HepG2 (cell line): ENCODE data around the gene RBM15B. TPM values are rescaled to one million over a fixed set of nuclear protein-coding genes. Genes with fewer than 3 reads are reported as not detected.
A peak's percentile ranks its signal among the peaks of the same experiment; 100 is the strongest.

Source experiments
- ATAC-seq: fragments of 200-7000 bp; cut with Tn5 transposase; 3 replicates; pipeline ENCODE4 v1.9.1; 2020; ENCODE audit warnings: mild to moderate bottlenecking, moderate library complexity
- BruUV-seq: library from RNA; stranded (reverse); fragments of 400-500 nt; replicated peaks from 2 replicates; lab custom pipeline; 2021; lab: Mats Ljungman, UMichigan
- CTCF ChIA-PET: fragments of 300-600 bp; formaldehyde crosslinking; extraction: SDS; loops from one replicate; lab custom pipeline; 2021; ENCODE audit warnings: low total read pairs, inconsistent platforms, low intra/inter-chr PET ratio; lab: Yijun Ruan, JAX
- POLR2A ChIA-PET: fragments of 350-600 bp; sonication (Branson Sonifier 250); formaldehyde crosslinking; loops from one replicate; lab custom pipeline; 2020; ENCODE audit warnings: antibody characterized with exemption, inconsistent platforms; lab: Yijun Ruan, JAX
- DNase-seq: peaks from one replicate; pipeline ENCODE4 v3.0.0-alpha.2; 2015; ENCODE audit warnings: low spot score
- FAIRE-seq: peaks from 3 replicates; lab custom pipeline; 2011; peaks lifted over from hg19 to GRCh38; lab: Jason Lieb, UNC
- H2AFZ ChIP-seq: one replicate; pipeline ENCODE4 v1.6.1; 2011; ENCODE audit warnings: low read length, inconsistent platforms
- H3K27ac ChIP-seq: fragments of 300-600 bp; 3 replicates; pipeline ENCODE4 v1.8.0; 2011; ENCODE audit warnings: mixed run types, mild to moderate bottlenecking, mixed read lengths, low read length, inconsistent platforms; ENCODE audit not compliant: insufficient read depth; ENCODE audit errors: extremely low read length
- H3K27me3 ChIP-seq, 2 experiments: fragments of 200-600 bp in 1 of 2; 2 replicates in 1 of 2; 3 replicates in 1 of 2; pipeline versions ENCODE4 v1.6.0 to v1.8.0; 2011; ENCODE audit warnings: low read length in 2 of 2, mild to moderate bottlenecking in 2 of 2, moderate library complexity in 2 of 2, inconsistent platforms in 1 of 2; ENCODE audit not compliant: insufficient read depth in 2 of 2, control insufficient read depth in 1 of 2
- H3K36me3 ChIP-seq, 2 experiments: fragments of 200-600 bp in 1 of 2; replicated peaks in 1 of 2; 2 replicates in 1 of 2; 3 replicates in 1 of 2; pipeline versions ENCODE4 v1.5.1 to v1.8.0; 2011; ENCODE audit warnings: low read length in 2 of 2, inconsistent platforms in 1 of 2; ENCODE audit not compliant: insufficient read depth in 2 of 2, control insufficient read depth in 1 of 2
- H3K4me1 ChIP-seq: 2 replicates; pipeline ENCODE4 v1.5.1; 2012; ENCODE audit warnings: low read length, inconsistent platforms; ENCODE audit not compliant: insufficient read depth
- H3K4me2 ChIP-seq: 2 replicates; pipeline ENCODE4 v1.6.0; 2011; ENCODE audit warnings: low read depth, low read length, inconsistent platforms
- H3K4me3 ChIP-seq, 3 experiments: fragments of 200-600 bp in 1 of 3; sonication (generic), shearing (Covaris generic) in 1 of 3; replicated peaks in 1 of 3; 2 replicates each; pipeline ENCODE4 v1.5.1; 2011 to 2016; ENCODE audit warnings: low read length in 3 of 3, inconsistent platforms in 2 of 3, low read depth in 2 of 3, mild to moderate bottlenecking in 2 of 3, control low read depth in 1 of 3, mixed read lengths in 1 of 3; ENCODE audit not compliant: insufficient read depth in 1 of 3
- H3K79me2 ChIP-seq: one replicate; pipeline ENCODE4 v1.6.1; 2011; ENCODE audit warnings: low read length, inconsistent platforms; ENCODE audit not compliant: insufficient read depth
- H3K9ac ChIP-seq: 2 replicates; pipeline ENCODE4 v1.6.0; 2011; ENCODE audit warnings: mild to moderate bottlenecking, low read depth, low read length, inconsistent platforms; ENCODE audit not compliant: insufficient read depth
- H3K9me3 ChIP-seq: 2 replicates; pipeline ENCODE4 v1.5.1; 2012; ENCODE audit warnings: mild to moderate bottlenecking, low read length
- H4K20me1 ChIP-seq: 2 replicates; pipeline ENCODE4 v1.6.0; 2011; ENCODE audit warnings: inconsistent platforms, mild to moderate bottlenecking, low read length, moderate library complexity; ENCODE audit not compliant: insufficient read depth
- DMAP1 ChIP-seq: IDR thresholded peaks from 2 replicates; pipeline ENCODE4 v1.6.1; 2016
- DNMT1 ChIP-seq: sonication (generic); formaldehyde crosslinking; IDR thresholded peaks from 2 replicates; pipeline ENCODE4 v1.5.1; 2020; ENCODE audit warnings: mild to moderate bottlenecking, missing genetic modification reagents
- PATZ1 ChIP-seq: sonication (generic); formaldehyde crosslinking; IDR thresholded peaks from 2 replicates; pipeline ENCODE4 v1.4.0; 2020; ENCODE audit warnings: missing genetic modification reagents
- RBFOX2 ChIP-seq: fragments of 200-400 bp; formaldehyde crosslinking; IDR thresholded peaks from 2 replicates; pipeline ENCODE4 v1.6.1; 2017; ENCODE audit warnings: low read depth, mild to moderate bottlenecking, low read length
- STAG1 ChIP-seq: sonication (generic); formaldehyde crosslinking; IDR thresholded peaks from 2 replicates; pipeline ENCODE4 v1.4.0; 2020; ENCODE audit warnings: missing genetic modification reagents
- TBX2 ChIP-seq: sonication (generic); formaldehyde crosslinking; IDR thresholded peaks from 2 replicates; pipeline ENCODE4 v1.5.0; 2020; ENCODE audit warnings: missing genetic modification reagents, mild to moderate bottlenecking, borderline replicate concordance
- TFAP4 ChIP-seq: sonication (generic); IDR thresholded peaks from 2 replicates; pipeline ENCODE4 v1.6.1; 2016; ENCODE audit warnings: low read depth, borderline replicate concordance
- ZBTB33 ChIP-seq: sonication (generic); formaldehyde crosslinking; IDR thresholded peaks from 2 replicates; pipeline ENCODE4 v1.4.0; 2020; ENCODE audit warnings: missing genetic modification reagents
- ZBTB38 ChIP-seq: sonication (generic); formaldehyde crosslinking; IDR thresholded peaks from 2 replicates; pipeline ENCODE4 v1.5.1; 2020; ENCODE audit warnings: mild to moderate bottlenecking, missing genetic modification reagents
- ZEB1 ChIP-seq: IDR thresholded peaks from 2 replicates; pipeline ENCODE4 v1.6.1; 2012; ENCODE audit warnings: mild to moderate bottlenecking, low read depth, inconsistent platforms; ENCODE audit not compliant: insufficient replicate concordance
- ZNF281 ChIP-seq: sonication (generic); formaldehyde crosslinking; IDR thresholded peaks from 2 replicates; pipeline ENCODE4 v1.4.0; 2020; ENCODE audit warnings: missing genetic modification reagents, borderline replicate concordance
- ZNF629 ChIP-seq: sonication (generic); formaldehyde crosslinking; conservative IDR thresholded peaks from 2 replicates; pipeline ENCODE4 v1.5.0; 2020; ENCODE audit warnings: missing genetic modification reagents
- ZNF740 ChIP-seq: sonication (generic); formaldehyde crosslinking; IDR thresholded peaks from 2 replicates; pipeline ENCODE4 v1.4.0; 2020; ENCODE audit warnings: missing genetic modification reagents
- WGBS: methylation state at CpG from one replicate; pipeline ENCODE4 v1.1.6; 2017; ENCODE audit warnings: low lambda C conversion rate; 5-methylcytosine and 5-hydroxymethylcytosine counted together
- in situ Hi-C: cut with HindIII; loops from 2 replicates; pipeline ENCODE4 v1.10.0; 2017; ENCODE audit warnings: low pct_unique_long_range_greater_than_20kb; ENCODE audit not compliant: extremely low pct_ligation_motif_present
- intact Hi-C: fragments of 100-400 bp; cut with micrococcal nuclease; formaldehyde crosslinking; loops from one replicate; pipeline ENCODE4 v1.10.0; 2022; ENCODE audit not compliant: unreplicated experiment
- polyA plus RNA-seq, 8 experiments: library from polyadenylated mRNA; depleted of rRNA in 3 of 8; stranded (reverse) in 7 of 8; unstranded in 1 of 8; fragments of >200 nt; fragmentation: Illumina TruSeq in 4 of 8; extraction: Trizol in 4 of 8; gene quantifications; 2 replicates each; pipeline versions ENCODE4 v1.2.1 to v1.2.3, GENCODE V29; 2011 to 2016; ENCODE audit warnings: low read depth in 4 of 8, missing spikeins in 1 of 8, mixed read lengths in 1 of 8; ENCODE audit not compliant: insufficient read depth in 1 of 8
- total RNA-seq, 5 experiments: library from RNA; depleted of rRNA; stranded (reverse); fragments of >200 nt; fragmentation: Illumina TruSeq; extraction: Trizol; gene quantifications; 2 replicates each; pipeline ENCODE4 v1.2.3, GENCODE V29; 2016; ENCODE audit warnings: low read depth in 1 of 5

RBM15B gene
- total and polyA plus RNA-seq, 2 of the 13 experiments (the other 11 are each of a cell fraction or from before 2014, with no cell fraction given), result 8.2 to 19.3 TPM

GRCh38 chr3:51389423-51390183, 1.5 kb upstream of the RBM15B start:
- CTCF ChIA-PET, result interaction anchor here (1.3 kb wide), 1 partner anchor 45 kb away, joined by 4 read pairs; no protein-coding TSS in a partner anchor
- 78% methylated on average over 5 of the region's 6 CpGs for WGBS
- BruUV-seq, result no TSS peak
- peak; percentile 73; the same call in 1 of the 2 replicates for TF ChIP-seq ZBTB33
- peak; percentile 28; the same call in 1 of the 2 replicates for TF ChIP-seq TBX2 (CRISPR knock-in tag)
- peak; percentile 74; the same call in 1 of the 2 replicates for TF ChIP-seq ZBTB38
- TF ChIP-seq ZNF281 (CRISPR knock-in tag), result peak; percentile 38; the same call in 1 of the 2 replicates
- 0 out of 2 replicates have a peak, but pooled peaks have one; percentile 35 for TF ChIP-seq ZNF629 (CRISPR knock-in tag)
- peak; percentile 48 for TF ChIP-seq ZEB1
- TF ChIP-seq TFAP4, result peak; percentile 90
- peak; percentile 86 for TF ChIP-seq PATZ1 (CRISPR knock-in tag)
- TF ChIP-seq ZNF740, result 0 out of 2 replicates have a peak, but pooled peaks have one; percentile 76
- TF ChIP-seq STAG1 (CRISPR knock-in tag), result peak; percentile 29; the same call in 1 of the 2 replicates
- no peak for TF ChIP-seq DMAP1 (CRISPR knock-in tag)
- no peak for TF ChIP-seq DNMT1 (CRISPR knock-in tag)
- TF ChIP-seq RBFOX2, result 0 out of 2 replicates have a peak, but pooled peaks have one; percentile 19

More at GRCh38 chr3:51389423-51390183, 1.5 kb upstream of the RBM15B start:
- peaks cover 17% of the 10 kb centered on the region for H4K20me1 ChIP-seq
- peaks cover 72% of the 10 kb centered on the region for H3K4me1 ChIP-seq
- FAIRE-seq (no peak), ATAC-seq (peak; percentile 14), DNase-seq (peak; percentile 42)
- H3K9me3 ChIP-seq, result no peaks in the 10 kb centered on the region
- no peaks in the 10 kb centered on the region; a peak in 1 of 5 replicates for H3K27me3 ChIP-seq
- peaks cover 56% of the 10 kb centered on the region for H3K79me2 ChIP-seq
- H3K4me2 ChIP-seq, result peak overlapping the region; percentile 93
- H3K4me3 ChIP-seq, result no peak overlapping the region
- H3K27ac ChIP-seq, result no peak overlapping the region
- no peak overlapping the region for H2AFZ ChIP-seq
- in situ Hi-C loops (no loop called here), intact Hi-C loops (loop anchor here (2.0 to 10.0 kb wide), 2 partner anchors 45 to 285 kb away; partner anchors contain the start of gene TEX264)
- no peak overlapping the region for H3K9ac ChIP-seq
- peaks cover 11 to 35% of the 10 kb centered on the region in 2 experiments for H3K36me3 ChIP-seq
- POLR2A ChIA-PET, result interaction anchor here (1.3 kb wide), 1 partner anchor 788 kb away, joined by 3 read pairs; no protein-coding TSS in a partner anchor
